ENCODE results near the gene RHOH.

DNA sequence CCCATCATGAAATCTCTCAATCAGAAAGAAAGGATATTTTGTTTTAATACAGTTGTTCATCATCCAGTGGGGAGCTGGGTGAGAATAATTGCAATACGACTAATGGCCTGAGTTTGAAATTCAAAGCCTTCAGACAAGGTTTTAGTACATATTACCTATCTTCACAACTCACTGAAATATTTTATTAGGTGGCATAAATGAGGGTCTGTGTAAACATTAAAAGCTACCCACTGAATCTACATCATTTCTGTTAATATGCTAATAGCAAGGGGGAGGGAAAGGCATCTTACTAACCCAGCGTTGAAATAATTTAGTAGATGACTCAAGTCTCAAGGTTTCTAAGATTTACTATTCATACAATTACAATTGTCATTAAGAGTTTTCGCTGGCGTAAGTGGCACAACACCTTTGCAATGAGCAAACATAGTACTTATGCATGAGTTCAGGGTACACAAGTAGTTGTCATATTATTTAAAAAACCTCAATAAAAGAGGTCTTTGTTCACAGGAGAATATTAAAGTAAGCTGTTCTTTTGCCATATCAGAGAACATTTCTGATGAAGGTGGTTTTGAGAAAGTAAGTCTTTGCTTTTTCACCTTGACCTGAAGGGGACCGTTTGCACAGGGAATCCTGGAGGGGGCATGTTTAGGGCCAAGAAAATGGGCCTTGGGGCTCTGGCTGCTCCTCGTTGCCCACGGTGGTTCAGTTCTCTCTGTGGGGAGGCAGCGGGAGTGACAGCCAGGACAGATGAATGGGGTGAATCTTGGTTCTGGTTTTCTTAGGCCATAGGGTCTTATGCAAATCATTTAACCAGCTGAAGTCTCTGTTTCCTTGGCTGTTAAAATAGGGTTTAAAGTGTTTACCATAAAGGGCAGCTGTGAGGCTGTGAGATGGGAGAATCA lies 4.5 kb upstream of the RHOH start:
- TF ChIP-seq, protein P1, sequence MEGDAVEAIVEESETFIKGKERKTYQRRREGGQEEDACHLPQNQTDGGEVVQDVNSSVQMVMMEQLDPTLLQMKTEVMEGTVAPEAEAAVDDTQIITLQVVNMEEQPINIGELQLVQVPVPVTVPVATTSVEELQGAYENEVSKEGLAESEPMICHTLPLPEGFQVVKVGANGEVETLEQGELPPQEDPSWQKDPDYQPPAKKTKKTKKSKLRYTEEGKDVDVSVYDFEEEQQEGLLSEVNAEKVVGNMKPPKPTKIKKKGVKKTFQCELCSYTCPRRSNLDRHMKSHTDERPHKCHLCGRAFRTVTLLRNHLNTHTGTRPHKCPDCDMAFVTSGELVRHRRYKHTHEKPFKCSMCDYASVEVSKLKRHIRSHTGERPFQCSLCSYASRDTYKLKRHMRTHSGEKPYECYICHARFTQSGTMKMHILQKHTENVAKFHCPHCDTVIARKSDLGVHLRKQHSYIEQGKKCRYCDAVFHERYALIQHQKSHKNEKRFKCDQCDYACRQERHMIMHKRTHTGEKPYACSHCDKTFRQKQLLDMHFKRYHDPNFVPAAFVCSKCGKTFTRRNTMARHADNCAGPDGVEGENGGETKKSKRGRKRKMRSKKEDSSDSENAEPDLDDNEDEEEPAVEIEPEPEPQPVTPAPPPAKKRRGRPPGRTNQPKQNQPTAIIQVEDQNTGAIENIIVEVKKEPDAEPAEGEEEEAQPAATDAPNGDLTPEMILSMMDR (optimal IDR thresholded peaks at IDR 0.05 in 1 of 3, IDR thresholded peaks at IDR 0.05 in 1 of 3, conservative IDR thresholded peaks at IDR 0.05 in 1 of 3; ENCODE audit: extremely low read depth in 1 of 3, insufficient read depth in 2 of 3, low read length in 3 of 3), result no peak
- TF ChIP-seq EZH2 (IDR thresholded peaks at IDR 0.05; ENCODE audit: low read length), result no peak

Data from keratinocyte (primary cell).